Ovary (tissue), 9 donors: ENCODE results near the gene CREB1. TPM values are rescaled to one million over a fixed set of nuclear protein-coding genes. Genes with fewer than 3 reads are reported as not detected.

Experiments
- DNase-seq, 5 donors: peaks; one replicate each; pipeline ENCODE4 v3.0.0-alpha.2; 2019 to 2020
- H3K27ac ChIP-seq, 2 donors: fragments of 200-600 bp; one replicate each; pipeline versions ENCODE4 v1.5.1 to v1.8.0; 2019 to 2022
- H3K27me3 ChIP-seq: fragments of 200-600 bp; one replicate; pipeline ENCODE4 v1.8.0; 2022
- H3K36me3 ChIP-seq: fragments of 200-600 bp; sonication (generic); one replicate; pipeline ENCODE4 v1.5.1; 2019
- H3K4me1 ChIP-seq: one replicate; pipeline ENCODE4 v1.8.1; 2013; ENCODE audit warnings: mild to moderate bottlenecking, moderate library complexity; ENCODE audit not compliant: insufficient read depth
- H3K4me3 ChIP-seq: fragments of 200-600 bp; sonication (generic); one replicate; pipeline ENCODE4 v1.5.1; 2017
- H3K9me3 ChIP-seq, 2 donors: fragments of 200-600 bp in 1 of 2; sonication (generic) in 1 of 2; one replicate each; pipeline versions ENCODE4 v1.5.1 to v1.8.1; 2013 to 2019; ENCODE audit warnings: mild to moderate bottlenecking in 1 of 2, moderate library complexity in 1 of 2
- EP300 ChIP-seq: sonication (generic); formaldehyde crosslinking; IDR thresholded peaks from one replicate; pipeline ENCODE4 v1.6.1; 2017; ENCODE audit warnings: antibody characterized with exemption
- POLR2A ChIP-seq: fragments of 450-650 bp; IDR thresholded peaks from one replicate; pipeline ENCODE4 v1.6.1; 2017; ENCODE audit warnings: antibody characterized with exemption, mild to moderate bottlenecking, moderate library complexity
- WGBS, 3 donors: extraction: QIAGEN DNeasy Blood & Tissue Kit in 1 of 3; methylation state at CpG; one replicate each; pipeline versions ENCODE4 v1.1.5 to v1.1.7; 2013 to 2017; 5-methylcytosine and 5-hydroxymethylcytosine counted together
- intact Hi-C, 4 donors: fragments of 100-400 bp; cut with DNase I; formaldehyde crosslinking; loops; one replicate each; pipeline versions ENCODE4 v1.11.0 to v1.15.1; 2022 to 2023
- polyA plus RNA-seq, 2 donors: library from polyadenylated mRNA; stranded (reverse); fragments of 200-250 nt in 1 of 2; fragments of 350-450 nt in 1 of 2; fragmentation: Illumina TruSeq in 1 of 2; extraction: RNeasy Lipid Tissue Mini Kit (QIAGEN cat#74804) in 1 of 2; gene quantifications; one replicate each; pipeline ENCODE4 v1.2.3, GENCODE V29; 2013 to 2014
- total RNA-seq, 7 donors: library from RNA; depleted of rRNA in 2 of 7; stranded (reverse); fragments of >200 nt in 2 of 7; fragmentation: NEBNext Ultra II Directional in 3 of 7; extraction: Animal tissue kit (Norgen Biotek cat#: 25700) in 3 of 7; gene quantifications; one replicate each; pipeline versions ENCODE4 v1.1.0 to v1.2.4, GENCODE V29; 2016 to 2023
- TF ChIP-seq, protein P1 (sequence below), 3 donors: fragments of 450-650 bp in 2 of 3; fragments of 200-600 bp in 1 of 3; IDR thresholded peaks; one replicate each; pipeline versions ENCODE4 v1.5.1 to v1.8.0; 2016 to 2022; ENCODE audit warnings: antibody characterized with exemption in 3 of 3, mild to moderate bottlenecking in 1 of 3
- donor health status: DM: no; HTN: no; CAD: no; lungs with moderate emphysema.
- donor health status: DM: no; HTN: no; CAD: no.
- donor health status: Bipolar disorder and iron deficiency.
- donor health status: DM: yes; HTN: yes; CAD: no.
- donor health status: DM: no; HTN: no; CAD: no.
- donor health status: DM: yes; HTN: yes; CAD: no.

The CREB1 gene
- total and polyA plus RNA-seq, 9 donors, result 10.8 to 79.6 (median 60.2) TPM

- Histone ChIP-seq H3K27me3 (no peaks in the 10 kb centered on the region), H3K9me3 (no peaks in the 10 kb centered on the region), H3K4me1 (peaks cover 3% of the 10 kb centered on the region), H3K4me3 (no peak overlapping the region), H3K27ac (no peak overlapping the region), H3K36me3 (no peaks in the 10 kb centered on the region)
- WGBS, 3 donors, result 18 to 29% (median 22%) methylated on average over 11 of the region's 11 CpGs
- no peak for TF ChIP-seq EP300
- no peak for TF ChIP-seq POLR2A
- TF ChIP-seq, protein P1, sequence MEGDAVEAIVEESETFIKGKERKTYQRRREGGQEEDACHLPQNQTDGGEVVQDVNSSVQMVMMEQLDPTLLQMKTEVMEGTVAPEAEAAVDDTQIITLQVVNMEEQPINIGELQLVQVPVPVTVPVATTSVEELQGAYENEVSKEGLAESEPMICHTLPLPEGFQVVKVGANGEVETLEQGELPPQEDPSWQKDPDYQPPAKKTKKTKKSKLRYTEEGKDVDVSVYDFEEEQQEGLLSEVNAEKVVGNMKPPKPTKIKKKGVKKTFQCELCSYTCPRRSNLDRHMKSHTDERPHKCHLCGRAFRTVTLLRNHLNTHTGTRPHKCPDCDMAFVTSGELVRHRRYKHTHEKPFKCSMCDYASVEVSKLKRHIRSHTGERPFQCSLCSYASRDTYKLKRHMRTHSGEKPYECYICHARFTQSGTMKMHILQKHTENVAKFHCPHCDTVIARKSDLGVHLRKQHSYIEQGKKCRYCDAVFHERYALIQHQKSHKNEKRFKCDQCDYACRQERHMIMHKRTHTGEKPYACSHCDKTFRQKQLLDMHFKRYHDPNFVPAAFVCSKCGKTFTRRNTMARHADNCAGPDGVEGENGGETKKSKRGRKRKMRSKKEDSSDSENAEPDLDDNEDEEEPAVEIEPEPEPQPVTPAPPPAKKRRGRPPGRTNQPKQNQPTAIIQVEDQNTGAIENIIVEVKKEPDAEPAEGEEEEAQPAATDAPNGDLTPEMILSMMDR (IDR thresholded peaks at IDR 0.05), result no peak
- peak in 3 of 5 donors; percentile 13 to 24 (median 15) for DNase-seq
- intact Hi-C loops, result no loop called here
Observed at GRCh38 chr2:207504513-207505170, 25.1 kb upstream of the CREB1 start.

DNA sequence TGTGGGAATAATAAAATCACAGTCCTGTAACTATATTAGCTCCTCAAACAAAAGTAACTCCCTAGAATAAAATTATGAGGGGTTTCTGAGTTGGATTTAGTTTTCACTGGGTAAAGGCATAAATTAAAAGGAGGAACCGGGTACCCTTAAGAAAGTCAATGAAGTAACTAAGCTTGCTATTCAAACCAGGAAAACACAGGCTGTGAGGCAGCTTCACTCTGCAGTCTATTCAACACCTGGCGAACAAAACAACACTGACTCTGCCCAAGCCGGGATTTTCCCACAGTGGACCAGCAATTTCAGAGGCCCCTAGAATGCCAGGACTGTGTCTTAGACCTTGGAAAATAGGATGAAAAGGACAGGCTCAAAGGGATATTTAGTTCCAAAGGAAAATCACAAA lies 24.6 kb upstream of the CREB1 start:
- H3K4me1 ChIP-seq, result peaks cover 3% of the 10 kb centered on the region
- 35 to 42% (median 41%) methylated on average over 3 of the region's 3 CpGs for WGBS, 3 donors
- no peaks in the 10 kb centered on the region for H3K9me3 ChIP-seq
- no peak for DNase-seq
- intact Hi-C loops, result no loop called here
- H3K36me3 ChIP-seq, result no peaks in the 10 kb centered on the region
- H3K27ac ChIP-seq, result no peak overlapping the region
- no peak overlapping the region for H3K4me3 ChIP-seq
- H3K27me3 ChIP-seq, result no peaks in the 10 kb centered on the region
- TF ChIP-seq POLR2A (no peak), EP300 (no peak)
- TF ChIP-seq, protein P1 (IDR thresholded peaks at IDR 0.05), result no peak

DNA sequence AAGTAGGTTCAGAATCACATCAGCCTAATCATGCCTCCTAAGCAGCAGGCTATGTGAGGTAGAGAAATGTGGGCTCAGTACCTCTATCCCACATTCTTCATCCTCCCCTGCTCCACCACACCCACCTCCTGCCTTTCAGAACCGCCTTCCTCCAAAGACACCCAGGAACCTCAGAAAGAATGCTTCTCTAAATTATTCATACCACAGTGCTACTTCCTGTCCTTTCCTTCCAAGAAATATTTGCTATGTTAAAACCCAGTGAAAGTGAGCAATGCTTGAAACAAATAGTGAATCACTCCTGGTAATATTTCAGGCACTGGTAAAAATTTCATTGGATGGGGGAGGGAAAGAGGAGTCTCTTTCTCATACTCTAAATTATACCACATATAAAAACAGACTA lies 24.0 kb upstream of the CREB1 start:
- intact Hi-C loops, result no loop called here
- peaks cover 3% of the 10 kb centered on the region for H3K4me1 ChIP-seq
- WGBS, 3 donors, result 0 to 12% (median 3%) methylated on average over 1 of the region's 1 CpG
- DNase-seq, result no peak
- H3K27ac ChIP-seq, result no peak overlapping the region
- H3K27me3 ChIP-seq, result no peaks in the 10 kb centered on the region
- H3K36me3 ChIP-seq, result no peaks in the 10 kb centered on the region
- TF ChIP-seq, protein P1 (IDR thresholded peaks at IDR 0.05), result no peak
- no peak for TF ChIP-seq POLR2A
- no peak for TF ChIP-seq EP300
- H3K4me3 ChIP-seq, result no peak overlapping the region
- H3K9me3 ChIP-seq, result no peaks in the 10 kb centered on the region

DNA sequence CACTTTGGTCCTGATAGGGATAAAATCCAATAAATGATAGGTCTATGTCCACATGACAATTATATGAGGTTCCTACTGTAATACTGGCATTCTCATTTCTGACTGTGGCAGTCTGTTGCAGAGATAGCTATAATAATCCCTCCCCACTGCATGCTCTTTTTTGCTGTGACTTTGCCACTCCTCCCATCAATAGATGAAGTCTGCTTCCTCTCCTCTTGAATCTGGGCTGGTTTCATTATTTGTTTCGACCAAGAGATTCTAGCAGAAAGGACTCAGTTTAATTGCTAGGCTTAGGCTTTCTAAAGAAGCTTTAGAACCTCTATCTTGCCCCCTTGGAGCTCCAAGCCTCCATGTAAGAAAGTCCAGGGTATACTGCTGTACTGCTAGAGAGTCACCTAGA lies 23.3 kb upstream of the CREB1 start:
- Histone ChIP-seq H3K4me1 (peaks cover 3% of the 10 kb centered on the region), H3K27me3 (no peaks in the 10 kb centered on the region), H3K4me3 (no peak overlapping the region), H3K36me3 (no peaks in the 10 kb centered on the region), H3K9me3 (no peaks in the 10 kb centered on the region), H3K27ac (no peak overlapping the region)
- DNase-seq, result no peak
- intact Hi-C loops, result no loop called here
- no peak for TF ChIP-seq POLR2A
- TF ChIP-seq EP300, result no peak
- TF ChIP-seq, protein P1 (IDR thresholded peaks at IDR 0.05), result no peak
- 63 to 94% (median 91%) methylated on average over 1 of the region's 1 CpG for WGBS, 3 donors
